ENCODE results near the gene KCMF1. TPM values are rescaled to one million over a fixed set of nuclear protein-coding genes. Genes with fewer than 3 reads are reported as not detected.

KCMF1 gene
- total RNA-seq, 2 experiments from 2014 or later: 101 to 111 TPM

DNA sequence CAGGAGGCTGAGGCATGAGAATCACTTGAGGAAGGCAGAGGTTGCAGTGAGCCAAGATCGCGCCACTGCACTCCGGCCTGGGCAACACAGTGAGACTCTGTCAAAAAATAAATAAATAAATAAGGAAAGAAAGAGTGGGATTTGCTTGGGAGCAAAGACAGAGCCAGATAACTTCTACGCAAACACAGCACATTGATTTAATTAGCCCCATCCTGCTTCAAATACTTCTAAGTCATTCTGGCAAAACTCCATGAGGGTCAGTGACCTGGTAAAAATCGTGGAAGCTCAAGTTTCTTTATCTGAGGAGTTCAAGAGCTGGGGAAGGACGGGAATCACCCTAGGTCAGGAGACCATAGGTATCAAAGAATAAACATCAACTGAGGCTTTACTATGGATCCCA, 91.6 kb downstream of the KCMF1 start:
- no peaks in the 10 kb centered on the region for H3K36me3 Mint-ChIP-seq
- no peak for DNase-seq
- H3K27me3 Mint-ChIP-seq: peaks cover 17% of the 10 kb centered on the region
- H3K27ac Mint-ChIP-seq: no peak overlapping the region
- peaks cover 12% of the 10 kb centered on the region for H3K4me1 Mint-ChIP-seq
- H3K4me3 Mint-ChIP-seq: no peak overlapping the region
- no peaks in the 10 kb centered on the region for H3K9me3 Mint-ChIP-seq

GRCh38 chr2:85063981-85064599, 93.1 kb downstream of the KCMF1 start:
- Mint-ChIP-seq H3K27me3 (peaks cover 22% of the 10 kb centered on the region), H3K27ac (no peak overlapping the region), H3K9me3 (no peaks in the 10 kb centered on the region), H3K4me1 (peaks cover 9% of the 10 kb centered on the region), H3K36me3 (no peaks in the 10 kb centered on the region), H3K4me3 (no peak overlapping the region)
- DNase-seq: no peak

- Mint-ChIP-seq H3K9me3 (no peaks in the 10 kb centered on the region), H3K36me3 (no peaks in the 10 kb centered on the region), H3K4me1 (peaks cover 9% of the 10 kb centered on the region), H3K27ac (no peak overlapping the region), H3K4me3 (no peak overlapping the region), H3K27me3 (peaks cover 22% of the 10 kb centered on the region)
- no peak for DNase-seq
Observed at GRCh38 chr2:85064927-85065577, 94.1 kb downstream of the KCMF1 start.

DNA sequence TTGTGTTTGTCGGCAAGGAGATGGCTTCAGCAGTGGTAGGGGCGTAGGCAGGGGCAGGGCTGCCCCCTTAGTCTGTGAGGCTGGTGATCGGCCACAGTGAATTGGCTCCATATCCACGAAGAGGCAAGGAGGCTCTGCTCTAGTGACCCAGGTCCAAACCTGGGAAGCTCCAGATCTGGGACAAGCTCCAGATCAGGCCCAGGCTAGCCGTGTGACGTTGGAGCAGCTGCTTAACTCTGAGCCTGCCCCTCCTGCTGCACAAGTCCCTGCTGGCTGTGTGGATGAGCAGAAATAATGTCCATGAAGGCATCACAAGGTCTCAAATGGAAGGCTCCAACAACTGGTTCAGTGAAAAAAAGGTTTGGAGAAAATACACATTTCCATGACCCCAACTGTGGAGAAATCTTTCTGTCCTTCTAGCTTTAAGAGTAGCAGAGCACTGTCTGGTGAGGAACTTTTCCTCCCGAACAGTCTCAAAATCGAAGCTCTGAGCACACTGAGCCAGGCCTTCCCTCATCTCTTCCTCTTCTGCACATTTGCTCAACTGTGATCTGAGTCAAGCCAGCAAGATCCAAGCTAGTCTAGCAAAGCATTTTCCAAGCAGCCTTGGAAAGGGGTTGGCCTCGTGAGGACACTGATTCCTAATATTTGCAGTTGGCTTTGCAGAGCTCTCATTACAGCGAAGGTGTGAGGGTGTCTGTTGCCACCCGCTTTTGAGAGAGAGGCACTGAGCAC, 95.2 kb downstream of the KCMF1 start:
- peaks cover 9% of the 10 kb centered on the region for H3K4me1 Mint-ChIP-seq
- no peak for DNase-seq
- H3K36me3 Mint-ChIP-seq: no peaks in the 10 kb centered on the region
- H3K27ac Mint-ChIP-seq: no peak overlapping the region
- H3K27me3 Mint-ChIP-seq: peaks cover 22% of the 10 kb centered on the region
- H3K4me3 Mint-ChIP-seq: no peak overlapping the region
- H3K9me3 Mint-ChIP-seq: no peaks in the 10 kb centered on the region

- H3K4me3 Mint-ChIP-seq: no peak overlapping the region
- peak; percentile 46 for DNase-seq
- H3K27me3 Mint-ChIP-seq: peaks cover 22% of the 10 kb centered on the region
- peaks cover 9% of the 10 kb centered on the region for H3K4me1 Mint-ChIP-seq
- no peaks in the 10 kb centered on the region for H3K36me3 Mint-ChIP-seq
- no peak overlapping the region for H3K27ac Mint-ChIP-seq
- no peaks in the 10 kb centered on the region for H3K9me3 Mint-ChIP-seq
Observed at GRCh38 chr2:85066874-85067351, 96.0 kb downstream of the KCMF1 start.

GRCh38 chr2:85071096-85071495, 100.1 kb downstream of the KCMF1 start:
- no peaks in the 10 kb centered on the region for H3K9me3 Mint-ChIP-seq
- H3K4me1 Mint-ChIP-seq: peaks cover 9% of the 10 kb centered on the region
- H3K27ac Mint-ChIP-seq: no peak overlapping the region
- H3K27me3 Mint-ChIP-seq: peaks cover 25% of the 10 kb centered on the region
- DNase-seq: no peak
- no peaks in the 10 kb centered on the region for H3K36me3 Mint-ChIP-seq
- H3K4me3 Mint-ChIP-seq: no peak overlapping the region

- Mint-ChIP-seq H3K9me3 (no peaks in the 10 kb centered on the region), H3K4me3 (no peak overlapping the region), H3K27me3 (peaks cover 21% of the 10 kb centered on the region), H3K36me3 (no peaks in the 10 kb centered on the region), H3K4me1 (no peaks in the 10 kb centered on the region), H3K27ac (no peak overlapping the region)
- no peak for DNase-seq
Observed at GRCh38 chr2:85073033-85073432, 102.1 kb downstream of the KCMF1 start.

DNA sequence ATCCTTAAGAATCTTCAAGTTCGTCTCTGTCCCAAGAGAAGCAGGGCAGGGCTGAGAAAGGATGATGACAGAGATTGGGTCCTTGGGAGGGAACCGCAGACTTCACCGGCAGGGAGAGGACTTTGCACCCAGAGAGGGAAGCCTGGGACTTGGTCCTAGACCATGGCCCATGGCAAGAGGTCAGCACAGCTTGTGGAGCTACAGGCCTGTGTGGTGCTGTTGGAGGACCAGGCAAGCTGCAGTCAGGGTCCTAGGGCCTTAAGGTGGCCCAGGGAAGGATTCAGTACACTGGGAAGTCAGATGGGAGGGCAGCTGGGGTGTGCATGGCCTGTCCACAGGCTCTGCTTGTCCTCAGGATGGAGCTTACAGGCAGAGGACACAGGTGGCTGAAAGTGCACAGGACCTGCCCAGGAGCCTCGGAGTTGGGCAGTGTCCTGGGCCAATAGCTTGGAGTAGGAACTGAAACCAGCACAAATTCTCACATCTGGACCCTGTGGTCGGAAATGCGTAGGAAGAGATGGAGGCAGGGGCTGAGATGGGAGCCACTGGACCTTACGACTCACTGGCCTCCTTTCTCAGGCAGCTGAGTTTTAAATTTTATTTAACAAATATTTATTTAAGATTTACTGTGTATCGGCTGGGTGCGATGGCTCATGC, 105.8 kb downstream of the KCMF1 start:
- no peaks in the 10 kb centered on the region for H3K4me1 Mint-ChIP-seq
- no peak overlapping the region for H3K4me3 Mint-ChIP-seq
- no peak for DNase-seq
- H3K27ac Mint-ChIP-seq: no peak overlapping the region
- peaks cover 3% of the 10 kb centered on the region for H3K9me3 Mint-ChIP-seq
- H3K36me3 Mint-ChIP-seq: no peaks in the 10 kb centered on the region
- peaks cover 21% of the 10 kb centered on the region for H3K27me3 Mint-ChIP-seq

DNA sequence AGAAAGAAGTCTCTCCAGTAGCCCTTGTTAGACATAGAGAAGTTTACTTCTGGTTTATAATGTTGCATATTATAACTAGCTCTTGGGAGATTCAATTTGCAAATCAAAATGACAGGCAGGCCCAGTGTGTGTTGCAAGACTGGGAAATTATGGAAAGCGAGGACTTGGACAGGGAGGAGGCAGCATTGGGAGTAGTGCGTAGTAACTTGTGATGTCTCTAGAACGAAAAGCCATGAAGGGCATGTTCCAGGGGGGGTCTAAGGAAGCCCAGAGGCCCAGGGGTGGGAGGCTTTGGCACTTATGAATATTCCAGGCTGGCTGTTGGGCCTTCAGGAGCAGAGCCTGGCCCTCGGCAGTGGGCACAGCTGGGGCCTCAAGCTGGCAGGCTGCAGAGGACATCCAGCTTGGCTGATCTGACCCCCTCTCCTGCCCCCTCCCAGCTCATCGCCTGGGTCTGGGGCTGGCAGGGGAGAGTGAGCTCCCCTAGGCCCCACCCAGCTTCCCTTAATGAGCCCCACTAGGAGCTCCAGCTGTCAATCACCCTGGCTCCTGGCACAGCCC, 107.0 kb downstream of the KCMF1 start:
- Mint-ChIP-seq H3K4me1 (no peaks in the 10 kb centered on the region), H3K36me3 (no peaks in the 10 kb centered on the region), H3K9me3 (peaks cover 5% of the 10 kb centered on the region), H3K27me3 (peaks cover 30% of the 10 kb centered on the region), H3K4me3 (no peak overlapping the region), H3K27ac (no peak overlapping the region)
- DNase-seq: no peak

GRCh38 chr2:85078536-85078935, 107.6 kb downstream of the KCMF1 start:
- no peak for DNase-seq
- peaks cover 6% of the 10 kb centered on the region for H3K9me3 Mint-ChIP-seq
- no peaks in the 10 kb centered on the region for H3K4me1 Mint-ChIP-seq
- H3K27ac Mint-ChIP-seq: no peak overlapping the region
- H3K27me3 Mint-ChIP-seq: peaks cover 32% of the 10 kb centered on the region
- H3K4me3 Mint-ChIP-seq: no peak overlapping the region
- H3K36me3 Mint-ChIP-seq: no peaks in the 10 kb centered on the region

- Mint-ChIP-seq H3K27me3 (peaks cover 24% of the 10 kb centered on the region), H3K4me3 (no peak overlapping the region), H3K27ac (no peak overlapping the region), H3K36me3 (no peaks in the 10 kb centered on the region), H3K9me3 (peaks cover 6% of the 10 kb centered on the region), H3K4me1 (no peaks in the 10 kb centered on the region)
- DNase-seq: no peak
Observed at GRCh38 chr2:85083092-85083491, 112.1 kb downstream of the KCMF1 start.

GRCh38 chr2:85085563-85085962, 114.6 kb downstream of the KCMF1 start:
- no peak overlapping the region for H3K4me3 Mint-ChIP-seq
- H3K36me3 Mint-ChIP-seq: no peaks in the 10 kb centered on the region
- H3K9me3 Mint-ChIP-seq: peaks cover 6% of the 10 kb centered on the region
- peaks cover 24% of the 10 kb centered on the region for H3K27me3 Mint-ChIP-seq
- DNase-seq: no peak
- H3K4me1 Mint-ChIP-seq: no peaks in the 10 kb centered on the region
- no peak overlapping the region for H3K27ac Mint-ChIP-seq

DNA sequence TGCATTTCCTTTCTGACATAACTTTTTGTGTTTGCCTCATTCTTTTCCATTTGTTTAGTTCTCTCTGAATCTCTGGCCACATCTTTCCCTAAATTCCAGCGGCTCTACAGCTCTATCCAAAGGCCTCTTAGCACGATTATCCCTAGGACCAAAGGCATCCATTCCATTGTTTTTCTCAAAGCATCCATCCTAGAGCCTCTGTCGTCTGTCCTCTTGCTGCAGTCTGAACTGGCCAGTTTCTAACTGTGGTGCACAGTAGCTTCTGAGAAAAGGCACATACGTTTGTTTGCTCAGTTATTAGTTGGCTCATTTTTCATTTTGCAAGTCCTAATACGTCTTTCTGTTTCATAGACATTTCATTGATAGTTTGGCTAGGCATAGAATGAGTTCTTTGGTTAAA, 116.6 kb downstream of the KCMF1 start:
- peaks cover 20% of the 10 kb centered on the region for H3K27me3 Mint-ChIP-seq
- no peaks in the 10 kb centered on the region for H3K4me1 Mint-ChIP-seq
- H3K4me3 Mint-ChIP-seq: no peak overlapping the region
- no peak for DNase-seq
- H3K9me3 Mint-ChIP-seq: peaks cover 1% of the 10 kb centered on the region
- no peaks in the 10 kb centered on the region for H3K36me3 Mint-ChIP-seq
- H3K27ac Mint-ChIP-seq: no peak overlapping the region

GRCh38 chr2:85088921-85089320, 118.0 kb downstream of the KCMF1 start:
- no peak overlapping the region for H3K27ac Mint-ChIP-seq
- H3K4me1 Mint-ChIP-seq: no peaks in the 10 kb centered on the region
- peaks cover 8% of the 10 kb centered on the region for H3K27me3 Mint-ChIP-seq
- no peak for DNase-seq
- no peaks in the 10 kb centered on the region for H3K36me3 Mint-ChIP-seq
- H3K4me3 Mint-ChIP-seq: no peak overlapping the region
- H3K9me3 Mint-ChIP-seq: no peaks in the 10 kb centered on the region

- no peak overlapping the region for H3K4me3 Mint-ChIP-seq
- no peaks in the 10 kb centered on the region for H3K36me3 Mint-ChIP-seq
- no peak overlapping the region for H3K27ac Mint-ChIP-seq
- H3K27me3 Mint-ChIP-seq: peaks cover 8% of the 10 kb centered on the region
- no peaks in the 10 kb centered on the region for H3K9me3 Mint-ChIP-seq
- DNase-seq: no peak
- no peaks in the 10 kb centered on the region for H3K4me1 Mint-ChIP-seq
Observed at GRCh38 chr2:85089585-85089984, 118.6 kb downstream of the KCMF1 start.

Measured in activated naive CD8-positive, alpha-beta T cell treated with anti-CD3 and anti-CD28 coated beads for 36 hours (primary cell).